Measurements from ENCODE around the gene SFSWAP.
A peak's percentile ranks its signal among the peaks of the same experiment; 100 is the strongest.

Gene SFSWAP

DNA sequence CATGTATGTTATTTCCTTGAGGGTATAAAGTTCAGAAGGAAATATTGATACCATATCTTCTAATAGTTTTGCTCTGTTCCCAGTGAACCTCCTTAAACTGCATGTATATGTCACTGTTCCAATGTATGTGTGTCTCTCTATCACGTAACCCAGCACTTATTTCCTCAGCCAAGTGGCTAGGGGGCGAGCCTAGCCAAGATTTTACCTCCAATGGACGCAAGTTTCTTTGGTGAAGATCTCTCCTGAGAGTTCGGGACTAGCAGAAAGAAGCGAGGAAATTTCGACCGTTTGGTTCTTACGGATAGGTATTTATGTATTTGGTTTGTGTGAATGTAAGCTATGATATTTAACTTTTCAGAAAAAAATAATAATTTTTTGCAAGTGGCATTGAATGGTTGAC, 2.5 kb downstream of the SFSWAP start:
- TF ChIP-seq, protein P1, sequence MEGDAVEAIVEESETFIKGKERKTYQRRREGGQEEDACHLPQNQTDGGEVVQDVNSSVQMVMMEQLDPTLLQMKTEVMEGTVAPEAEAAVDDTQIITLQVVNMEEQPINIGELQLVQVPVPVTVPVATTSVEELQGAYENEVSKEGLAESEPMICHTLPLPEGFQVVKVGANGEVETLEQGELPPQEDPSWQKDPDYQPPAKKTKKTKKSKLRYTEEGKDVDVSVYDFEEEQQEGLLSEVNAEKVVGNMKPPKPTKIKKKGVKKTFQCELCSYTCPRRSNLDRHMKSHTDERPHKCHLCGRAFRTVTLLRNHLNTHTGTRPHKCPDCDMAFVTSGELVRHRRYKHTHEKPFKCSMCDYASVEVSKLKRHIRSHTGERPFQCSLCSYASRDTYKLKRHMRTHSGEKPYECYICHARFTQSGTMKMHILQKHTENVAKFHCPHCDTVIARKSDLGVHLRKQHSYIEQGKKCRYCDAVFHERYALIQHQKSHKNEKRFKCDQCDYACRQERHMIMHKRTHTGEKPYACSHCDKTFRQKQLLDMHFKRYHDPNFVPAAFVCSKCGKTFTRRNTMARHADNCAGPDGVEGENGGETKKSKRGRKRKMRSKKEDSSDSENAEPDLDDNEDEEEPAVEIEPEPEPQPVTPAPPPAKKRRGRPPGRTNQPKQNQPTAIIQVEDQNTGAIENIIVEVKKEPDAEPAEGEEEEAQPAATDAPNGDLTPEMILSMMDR (conservative IDR thresholded peaks at IDR 0.05; ENCODE audit: low read depth, low read length): no peak
- H3K4me3 ChIP-seq (ENCODE audit: low read depth, low read length): no peak overlapping the region
- DNase-seq (ENCODE audit: low read depth): no peak

DNA sequence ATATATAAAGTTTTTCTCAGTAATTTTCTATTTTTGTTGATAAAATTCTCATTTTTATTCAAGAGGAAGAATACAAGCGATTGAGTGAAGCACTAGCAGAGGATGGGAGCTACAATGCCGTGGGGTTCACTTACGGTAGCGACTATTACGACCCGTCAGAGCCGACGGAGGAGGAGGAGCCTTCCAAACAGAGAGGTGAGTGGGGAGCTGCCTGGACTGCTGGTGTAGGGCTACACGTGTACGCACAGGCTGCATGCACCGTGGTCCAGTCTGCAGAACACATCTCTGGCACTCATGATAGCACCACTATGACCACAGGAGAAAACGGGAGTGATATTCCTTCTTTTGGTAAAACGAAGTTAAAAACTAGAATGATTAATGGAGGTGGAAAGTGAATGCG, 3.9 kb downstream of the SFSWAP start:
- TF ChIP-seq, protein P1 (conservative IDR thresholded peaks at IDR 0.05; ENCODE audit: low read depth, low read length): no peak
- H3K4me3 ChIP-seq (ENCODE audit: low read depth, low read length): no peak overlapping the region
- no peak for DNase-seq (ENCODE audit: low read depth)

DNA sequence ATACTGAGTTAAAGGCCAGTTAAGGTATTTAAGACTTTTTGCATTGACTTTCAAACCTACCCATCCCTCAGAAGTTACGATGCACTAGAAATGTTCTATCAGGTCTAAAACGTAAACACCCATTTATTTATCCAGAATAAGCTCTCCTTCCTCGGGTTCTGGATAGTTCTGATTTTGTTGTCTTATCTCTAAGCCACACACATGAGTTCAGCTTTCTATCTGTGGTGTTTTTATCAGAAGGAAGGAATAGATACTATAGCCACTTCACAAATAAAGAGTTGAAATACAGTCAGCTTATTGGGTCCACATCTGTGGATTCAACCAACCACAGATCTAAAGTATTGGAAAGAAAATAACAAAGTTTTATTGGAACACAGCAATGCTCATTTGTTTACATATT, 5.4 kb downstream of the SFSWAP start:
- DNase-seq (ENCODE audit: low read depth): no peak
- no peak overlapping the region for H3K4me3 ChIP-seq (ENCODE audit: low read depth, low read length)
- TF ChIP-seq, protein P1 (conservative IDR thresholded peaks at IDR 0.05; ENCODE audit: low read depth, low read length): no peak

DNA sequence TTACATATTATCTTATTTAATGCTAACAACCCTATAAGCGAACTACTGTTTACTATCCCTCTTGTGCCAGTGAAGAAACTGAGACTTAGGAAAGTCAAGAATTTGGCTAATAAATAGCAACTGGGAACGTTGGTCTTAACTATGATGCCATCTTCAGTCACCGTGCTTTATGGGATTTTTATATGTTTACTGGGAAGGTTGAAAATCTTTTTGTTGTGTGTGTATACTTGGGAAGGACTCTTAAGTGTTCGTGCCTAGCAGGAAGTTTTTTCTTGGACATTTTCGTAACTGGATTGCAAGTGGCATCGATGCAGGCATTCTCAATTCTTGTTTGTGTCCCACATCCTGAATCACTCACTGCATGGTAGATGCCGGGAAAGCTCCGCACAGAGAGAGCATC, 9.4 kb downstream of the SFSWAP start:
- no peak overlapping the region for H3K4me3 ChIP-seq (ENCODE audit: low read depth, low read length)
- DNase-seq (ENCODE audit: low read depth): no peak
- TF ChIP-seq, protein P1 (conservative IDR thresholded peaks at IDR 0.05; ENCODE audit: low read depth, low read length): no peak

DNA sequence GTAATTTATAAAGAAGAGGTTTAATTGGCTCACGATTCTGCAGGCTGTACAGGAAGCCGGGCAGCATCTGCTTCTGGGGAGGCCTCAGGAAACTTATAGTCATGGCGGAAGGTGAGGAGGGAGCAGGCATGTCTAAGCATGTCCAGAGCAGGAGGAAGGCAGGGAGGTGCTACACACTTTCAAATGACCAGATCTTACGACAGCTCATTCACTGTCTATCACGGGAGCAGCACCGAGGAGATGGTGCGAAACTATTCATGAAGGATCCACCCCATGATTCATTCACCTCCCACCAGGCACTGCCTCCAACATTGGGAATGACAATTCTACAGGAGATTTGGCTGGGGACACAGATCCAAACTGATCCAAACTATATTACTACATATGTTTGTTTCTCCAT, 10.0 kb downstream of the SFSWAP start:
- peak; percentile 45 for DNase-seq (ENCODE audit: low read depth)
- TF ChIP-seq, protein P1 (conservative IDR thresholded peaks at IDR 0.05; ENCODE audit: low read depth, low read length): no peak
- no peak overlapping the region for H3K4me3 ChIP-seq (ENCODE audit: low read depth, low read length)

DNA sequence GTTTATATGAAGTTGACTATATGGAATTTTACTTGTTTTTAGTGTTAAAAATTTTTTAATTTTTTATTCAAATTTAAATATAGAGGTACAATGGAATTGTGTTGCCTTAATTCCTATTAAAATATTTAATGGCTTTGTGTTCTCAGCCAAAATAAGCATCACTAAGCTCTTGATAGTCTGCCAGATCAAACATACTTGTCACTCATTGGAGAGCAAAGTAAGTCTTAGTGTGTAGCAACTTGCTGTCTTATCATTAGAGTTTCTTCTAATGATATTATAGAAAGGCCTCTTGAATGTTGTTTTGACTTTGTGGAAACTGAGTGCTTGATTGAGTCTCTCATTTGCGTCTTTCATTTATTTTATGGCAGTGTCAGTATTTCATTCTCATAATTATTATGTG, 10.7 kb downstream of the SFSWAP start:
- DNase-seq (ENCODE audit: low read depth): peak; percentile 12
- TF ChIP-seq, protein P1 (conservative IDR thresholded peaks at IDR 0.05; ENCODE audit: low read depth, low read length): no peak
- no peak overlapping the region for H3K4me3 ChIP-seq (ENCODE audit: low read depth, low read length)

DNA sequence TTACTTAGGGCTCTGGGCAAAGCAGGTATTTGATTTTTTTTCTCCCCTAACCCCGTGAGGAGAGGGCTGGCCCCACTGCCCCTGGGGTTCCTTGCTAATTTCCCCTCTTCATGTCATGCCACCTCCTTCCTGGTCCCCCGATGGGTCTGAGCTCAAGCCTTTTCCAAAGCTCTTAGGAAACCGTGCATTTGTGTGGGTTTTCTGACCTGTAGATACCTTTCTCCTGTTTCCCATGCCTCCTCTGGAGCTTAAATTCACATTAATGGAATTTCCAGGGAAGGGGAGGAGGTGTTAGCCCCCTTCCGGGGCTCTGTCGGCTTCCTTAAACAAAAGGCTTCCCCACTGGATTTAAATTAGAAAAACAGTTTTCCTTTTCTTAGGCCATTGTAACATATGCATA, 12.6 kb downstream of the SFSWAP start:
- no peak for DNase-seq (ENCODE audit: low read depth)
- TF ChIP-seq, protein P1 (conservative IDR thresholded peaks at IDR 0.05; ENCODE audit: low read depth, low read length): no peak
- H3K4me3 ChIP-seq (ENCODE audit: low read depth, low read length): no peak overlapping the region
